IMR-90 (cell line): Measurements from ENCODE around the gene CPN1. TPM values are rescaled to one million over a fixed set of nuclear protein-coding genes. Genes with fewer than 3 reads are reported as not detected.
"Not testable (repeated sequence)": the region's sequence is repeated elsewhere in the genome, so short reads cannot be mapped to it uniquely, and the experiment has no call there.

Experiments
- ATAC-seq: fragments of 200-7000 bp; cut with Tn5 transposase; 2 replicates; pipeline ENCODE4 v1.9.1; 2020; ENCODE audit warnings: low read depth, mild to moderate bottlenecking, moderate library complexity
- BruUV-seq: library from RNA; stranded (reverse); fragments of 400-500 nt; replicated peaks from 2 replicates; lab custom pipeline; 2021; lab: Mats Ljungman, UMichigan
- CTCF ChIA-PET: fragments of 300-600 bp; formaldehyde crosslinking; extraction: SDS; loops from one replicate; lab custom pipeline; 2021; ENCODE audit warnings: antibody characterized with exemption; lab: Yijun Ruan, JAX
- POLR2A ChIA-PET: fragments of 300-600 bp; sonication (Branson Sonifier 250); formaldehyde crosslinking; loops from one replicate; lab custom pipeline; 2022; ENCODE audit warnings: antibody characterized with exemption; ENCODE audit not compliant: unreplicated experiment; lab: Charles Lee
- DNase-seq: peaks from one replicate; pipeline ENCODE4 v3.0.0; 2013
- H2AFZ ChIP-seq: replicated peaks from 2 replicates; pipeline ENCODE3; 2013; ENCODE audit warnings: low read length, mild to moderate bottlenecking; ENCODE audit not compliant: poor library complexity
- H2AK5ac ChIP-seq: 2 replicates; pipeline ENCODE4 v1.6.1; 2013; ENCODE audit warnings: low read depth, low read length, inconsistent platforms
- H2AK9ac ChIP-seq: replicated peaks from 2 replicates; pipeline ENCODE3; 2013; ENCODE audit warnings: mild to moderate bottlenecking, low read depth, low read length, moderate library complexity; ENCODE audit not compliant: poor library complexity
- H2BK120ac ChIP-seq: 2 replicates; pipeline ENCODE4 v1.6.1; 2013; ENCODE audit warnings: low read depth, low read length, inconsistent platforms
- H2BK15ac ChIP-seq: 3 replicates; pipeline ENCODE4 v1.6.1; 2013; ENCODE audit warnings: low read depth, low read length, inconsistent platforms
- H2BK20ac ChIP-seq: 2 replicates; pipeline ENCODE4 v1.6.1; 2013; ENCODE audit warnings: low read depth, mild to moderate bottlenecking, inconsistent platforms, low read length, moderate library complexity
- H2BK5ac ChIP-seq: 2 replicates; pipeline ENCODE4 v1.6.1; 2013; ENCODE audit warnings: mild to moderate bottlenecking, low read depth, low read length, inconsistent platforms; ENCODE audit not compliant: poor library complexity, severe bottlenecking
- H3K14ac ChIP-seq: replicated peaks from 2 replicates; pipeline ENCODE4 v1.6.1; 2013; ENCODE audit warnings: low read depth, low read length, inconsistent platforms
- H3K18ac ChIP-seq: 2 replicates; pipeline ENCODE4 v1.6.1; 2013; ENCODE audit warnings: low read depth, low read length, control low read depth
- H3K23ac ChIP-seq: 2 replicates; pipeline ENCODE4 v1.6.1; 2013; ENCODE audit warnings: low read depth, low read length, inconsistent platforms
- H3K27ac ChIP-seq: 2 replicates; pipeline ENCODE4 v1.5.1; 2013; ENCODE audit warnings: mild to moderate bottlenecking, control low read depth, low read length; ENCODE audit not compliant: insufficient read depth
- H3K27me3 ChIP-seq: 2 replicates; pipeline ENCODE4 v1.6.1; 2013; ENCODE audit warnings: low read length; ENCODE audit not compliant: control insufficient read depth, insufficient read depth
- H3K36me3 ChIP-seq: 2 replicates; pipeline ENCODE4 v1.6.1; 2013; ENCODE audit warnings: low read length, mixed read lengths; ENCODE audit not compliant: control insufficient read depth, insufficient read depth
- H3K4ac ChIP-seq: 2 replicates; pipeline ENCODE4 v1.6.1; 2013; ENCODE audit warnings: low read depth, low read length, inconsistent platforms
- H3K4me1 ChIP-seq: 2 replicates; pipeline ENCODE4 v1.6.1; 2013; ENCODE audit warnings: low read length, mixed read lengths; ENCODE audit not compliant: control insufficient read depth, insufficient read depth
- H3K4me2 ChIP-seq: 2 replicates; pipeline ENCODE4 v1.6.1; 2013; ENCODE audit warnings: low read depth, mild to moderate bottlenecking, control low read depth, low read length, moderate library complexity
- H3K4me3 ChIP-seq: 2 replicates; pipeline ENCODE4 v1.5.1; 2013; ENCODE audit warnings: low read depth, mild to moderate bottlenecking, control low read depth, low read length, moderate library complexity; ENCODE audit not compliant: insufficient read depth
- H3K56ac ChIP-seq: 2 replicates; pipeline ENCODE4 v1.6.1; 2013; ENCODE audit warnings: low read length, inconsistent platforms; ENCODE audit not compliant: insufficient read depth; ENCODE audit errors: extremely low read depth
- H3K79me1 ChIP-seq, 2 experiments: 2 replicates each; pipeline ENCODE4 v1.6.1; 2013; ENCODE audit warnings: low read length in 2 of 2, inconsistent platforms in 1 of 2, low read depth in 1 of 2
- H3K9ac ChIP-seq: 2 replicates; pipeline ENCODE4 v1.6.1; 2013; ENCODE audit warnings: low read depth, low read length, control low read depth
- H3K9me1 ChIP-seq: 2 replicates; pipeline ENCODE4 v1.6.1; 2013; ENCODE audit warnings: low read length, inconsistent platforms; ENCODE audit not compliant: insufficient read depth
- H3K9me3 ChIP-seq: 2 replicates; pipeline ENCODE4 v1.6.1; 2013; ENCODE audit warnings: low read length; ENCODE audit not compliant: control insufficient read depth, insufficient read depth
- H4K20me1 ChIP-seq: 2 replicates; pipeline ENCODE4 v1.6.1; 2013; ENCODE audit warnings: low read length, inconsistent platforms; ENCODE audit not compliant: insufficient read depth
- H4K5ac ChIP-seq: 2 replicates; pipeline ENCODE4 v1.6.1; 2013; ENCODE audit warnings: mild to moderate bottlenecking, low read depth, low read length, control low read depth
- H4K8ac ChIP-seq, 2 experiments: 2 replicates each; pipeline ENCODE4 v1.6.1; 2013; ENCODE audit warnings: low read depth in 2 of 2, low read length in 2 of 2, control low read depth in 1 of 2, inconsistent platforms in 1 of 2
- H4K91ac ChIP-seq: 2 replicates; pipeline ENCODE4 v1.6.1; 2013; ENCODE audit warnings: low read depth, low read length, inconsistent platforms; ENCODE audit not compliant: insufficient read depth
- ELK1 ChIP-seq: fragments of 150-350 bp; IDR thresholded peaks from 2 replicates; pipeline ENCODE4 v1.6.1; 2016; ENCODE audit warnings: low read depth, mild to moderate bottlenecking, low read length, moderate library complexity, borderline replicate concordance
- FOS ChIP-seq: fragments of 150-350 bp; IDR thresholded peaks from 2 replicates; pipeline ENCODE4 v1.6.1; 2016; ENCODE audit warnings: low read depth, low read length
- MAFK ChIP-seq: IDR thresholded peaks from 2 replicates; pipeline ENCODE4 v1.6.1; 2012; ENCODE audit warnings: low read depth, low read length, improper control_type of control experiment
- MXI1 ChIP-seq: IDR thresholded peaks from 2 replicates; pipeline ENCODE4 v1.6.1; 2012; ENCODE audit warnings: low read depth, mild to moderate bottlenecking, low read length, moderate library complexity, borderline replicate concordance
- POLR2A ChIP-seq: IDR thresholded peaks from 2 replicates; pipeline ENCODE4 v1.6.1; 2012; ENCODE audit warnings: mild to moderate bottlenecking, low read depth, low read length
- USF2 ChIP-seq: fragments of 150-350 bp; IDR thresholded peaks from 2 replicates; pipeline ENCODE4 v1.6.1; 2017; ENCODE audit warnings: mild to moderate bottlenecking, antibody characterized with exemption, low read length, low read depth
- WGBS, 2 experiments: methylation state at CpG; one replicate each; pipeline versions ENCODE4 v1.1.5 to v1.1.7; 2013; ENCODE audit warnings: missing lambda C conversion rate in 2 of 2; ENCODE audit not compliant: insufficient read length in 1 of 2; ENCODE audit errors: extremely low coverage in 2 of 2; 5-methylcytosine and 5-hydroxymethylcytosine counted together
- dilution Hi-C: fragments of 300-500 bp; cut with HindIII; formaldehyde crosslinking; loops from one replicate; pipeline ENCODE4 v1.14.3; 2018; ENCODE audit warnings: low sequenced_read_pairs; ENCODE audit not compliant: unreplicated experiment
- in situ Hi-C: fragments of 300-500 bp; cut with MboI; formaldehyde crosslinking; loops from 3 replicates; pipeline ENCODE4 v1.14.3; 2019; ENCODE audit warnings: low sequenced_read_pairs, inconsistent platforms, mixed read lengths
- intact Hi-C: fragments of 100-400 bp; cut with micrococcal nuclease; formaldehyde crosslinking; loops from 2 replicates; pipeline ENCODE4 v1.10.0; 2022
- polyA plus RNA-seq, 3 experiments: library from polyadenylated mRNA; depleted of rRNA; stranded (reverse); fragments of >200 nt; gene quantifications; 2 replicates each; pipeline ENCODE4 v1.2.3, GENCODE V29; 2012; ENCODE audit warnings: low replicate concordance in 1 of 3
- total RNA-seq: library from RNA; depleted of rRNA; stranded (reverse); fragments of >200 nt; gene quantifications from 2 replicates; pipeline ENCODE4 v1.2.3, GENCODE V29; 2012

Gene CPN1
- total and polyA plus RNA-seq, 2 of the 4 experiments (the other 2 are of a cell fraction) = not detected

GRCh38 chr10:100089241-100089640, 7.6 kb upstream of the CPN1 start:
- BruUV-seq = no TSS peak
- 50% methylated on average over 1 of the region's 6 CpGs; no CpG with 5 or more reads in 1 of the 2 experiments for WGBS, 2 experiments
- H3K4me1 ChIP-seq = no peaks in the 10 kb centered on the region
- no peaks in the 10 kb centered on the region for H4K20me1 ChIP-seq
- H3K18ac ChIP-seq = no peak overlapping the region
- in situ Hi-C loops (no loop called here), intact Hi-C loops (no loop called here), dilution Hi-C loops (no loop called here)
- H3K27me3 ChIP-seq = peaks cover 18% of the 10 kb centered on the region
- no peak overlapping the region for H3K23ac ChIP-seq
- H2BK5ac ChIP-seq = no peak overlapping the region
- no peaks in the 10 kb centered on the region for H3K9me3 ChIP-seq
- CTCF ChIA-PET = no interaction called here
- no peak overlapping the region for H2BK15ac ChIP-seq
- no peak for DNase-seq
- no peak overlapping the region for H3K4me3 ChIP-seq
- no peaks in the 10 kb centered on the region for H3K79me1 ChIP-seq
- H4K5ac ChIP-seq = no peak overlapping the region
- H3K4me2 ChIP-seq = no peak overlapping the region
- no peak overlapping the region for H2AK9ac ChIP-seq
- no peak overlapping the region for H3K56ac ChIP-seq
- POLR2A ChIA-PET = no interaction called here
- H3K36me3 ChIP-seq = no peaks in the 10 kb centered on the region
- no peak overlapping the region for H2AK5ac ChIP-seq
- H2AFZ ChIP-seq = no peak overlapping the region
- no peak overlapping the region for H3K27ac ChIP-seq
- no peak overlapping the region for H3K4ac ChIP-seq
- H4K91ac ChIP-seq = no peak overlapping the region
- no peak for ATAC-seq
- H4K8ac ChIP-seq = no peak overlapping the region
- TF ChIP-seq FOS = no peak
- no peak for TF ChIP-seq MAFK
- TF ChIP-seq MXI1 = no peak
- no peak for TF ChIP-seq POLR2A
- TF ChIP-seq ELK1 = no peak
- TF ChIP-seq USF2 = no peak
- H2BK120ac ChIP-seq = no peak overlapping the region
- H3K9ac ChIP-seq = no peak overlapping the region
- no peak overlapping the region for H2BK20ac ChIP-seq
- no peak overlapping the region for H3K14ac ChIP-seq
- no peaks in the 10 kb centered on the region for H3K9me1 ChIP-seq

- H4K91ac ChIP-seq, H2BK15ac ChIP-seq, H3K27ac ChIP-seq, H3K36me3 ChIP-seq, H3K14ac ChIP-seq, H3K18ac ChIP-seq, CTCF ChIA-PET, in situ Hi-C loops, H2AFZ ChIP-seq, H4K5ac ChIP-seq, H3K79me1 ChIP-seq, intact Hi-C loops, H3K9me3 ChIP-seq, H3K9me1 ChIP-seq, H3K9ac ChIP-seq, H3K23ac ChIP-seq, dilution Hi-C loops, DNase-seq, H3K56ac ChIP-seq, H2BK5ac ChIP-seq, H2BK20ac ChIP-seq, H2AK5ac ChIP-seq, H2BK120ac ChIP-seq, H3K4me3 ChIP-seq, H3K4me1 ChIP-seq, BruUV-seq, H2AK9ac ChIP-seq, H3K4ac ChIP-seq, ATAC-seq, H3K4me2 ChIP-seq, H4K8ac ChIP-seq, POLR2A ChIA-PET, H4K20me1 ChIP-seq: not testable (repeated sequence)
- peaks cover 18% of the 10 kb centered on the region for H3K27me3 ChIP-seq
- WGBS, 2 experiments = 20% methylated on average over 2 of the region's 5 CpGs; no CpG with 5 or more reads in 1 of the 2 experiments
Observed at GRCh38 chr10:100086708-100087107, 5.0 kb upstream of the CPN1 start.
